ENCODE data around the gene SEPTIN10. TPM values are rescaled to one million over a fixed set of nuclear protein-coding genes. Genes with fewer than 3 reads are reported as not detected.

The SEPTIN10 gene
- total and polyA plus RNA-seq, 7 experiments from 2014 or later: 0.53 to 5.9 (median 2.0) TPM

- Histone ChIP-seq H3K4me1 (ENCODE audit: control insufficient read depth in 2 of 2, insufficient read depth in 2 of 2, low read length in 2 of 2) (no peaks in the 10 kb centered on the region), H3K27me3 (ENCODE audit: control insufficient read depth in 2 of 2, insufficient read depth in 2 of 2, low read length in 2 of 2) (no peaks in the 10 kb centered on the region), H3K27ac (ENCODE audit: low read depth, low read length) (no peak overlapping the region), H3K9me3 (ENCODE audit: control insufficient read depth in 2 of 3, low read length in 3 of 3) (no peaks in the 10 kb centered on the region), H3K36me3 (ENCODE audit: control insufficient read depth in 2 of 3, insufficient read depth in 3 of 3, low read length in 3 of 3) (no peaks in the 10 kb centered on the region), H3K4me3 (ENCODE audit: low read length) (no peak overlapping the region)
- ChIA-PET POLR2A (no interaction called here), CTCF (no interaction called here)
- H3K27ac Mint-ChIP-seq: no peak overlapping the region
- ATAC-seq: no peak
- DNase-seq: no peak
- intact Hi-C loops (cut with micrococcal nuclease): no loop called here
- H3K4me1 Mint-ChIP-seq: no peaks in the 10 kb centered on the region
- peaks cover 0 to 11% (median 5%) of the 10 kb centered on the region in 5 donors for H3K27me3 Mint-ChIP-seq
- H3K4me3 Mint-ChIP-seq: no peak overlapping the region
- H3K9me3 Mint-ChIP-seq: no peaks in the 10 kb centered on the region
- no peaks in the 10 kb centered on the region for H3K36me3 Mint-ChIP-seq
These were observed 84.0 kb downstream of the SEPTIN10 start for GRCh38 chr2:109529532-109530449.

DNA sequence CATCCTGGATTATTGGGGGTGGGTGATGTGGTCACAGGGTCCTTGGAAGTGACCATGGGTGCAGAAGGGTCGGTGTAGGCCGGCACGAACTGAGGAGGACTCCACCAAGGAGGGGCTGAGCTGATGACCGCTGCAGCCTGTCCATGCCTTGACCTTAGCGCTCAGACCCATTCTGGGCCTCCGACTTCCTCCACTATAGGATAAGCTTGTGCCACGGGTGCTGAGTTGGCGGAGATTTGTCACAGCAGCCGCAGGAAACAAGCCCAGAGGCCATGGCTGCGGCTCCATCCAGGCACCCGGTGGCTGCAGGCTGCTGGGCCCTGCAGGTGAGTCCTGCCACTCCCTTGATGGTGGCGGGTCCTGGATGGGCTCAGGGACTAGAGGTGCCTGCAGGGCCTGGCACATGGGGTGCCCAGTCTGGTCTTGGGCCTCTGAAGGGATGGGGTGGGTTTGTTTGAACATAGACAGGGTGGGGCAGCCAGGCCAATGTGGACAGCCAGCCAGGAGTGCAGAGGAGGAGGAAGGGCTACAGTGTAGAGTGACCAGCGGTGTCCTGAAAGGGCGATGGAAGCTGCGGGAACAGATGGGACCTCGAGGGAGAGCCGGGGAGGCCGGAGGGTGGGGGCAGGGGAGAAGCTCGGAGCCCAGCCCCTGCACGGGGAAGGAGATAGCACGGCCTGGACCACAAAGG lies 84.8 kb downstream of the SEPTIN10 start:
- ATAC-seq: no peak
- Histone ChIP-seq H3K36me3 (ENCODE audit: control insufficient read depth in 2 of 3, insufficient read depth in 3 of 3, low read length in 3 of 3) (no peaks in the 10 kb centered on the region), H3K4me3 (ENCODE audit: low read length) (no peak overlapping the region), H3K9me3 (ENCODE audit: control insufficient read depth in 2 of 3, low read length in 3 of 3) (no peaks in the 10 kb centered on the region), H3K27ac (ENCODE audit: low read depth, low read length) (no peak overlapping the region), H3K4me1 (ENCODE audit: control insufficient read depth in 2 of 2, insufficient read depth in 2 of 2, low read length in 2 of 2) (no peaks in the 10 kb centered on the region), H3K27me3 (ENCODE audit: control insufficient read depth in 2 of 2, insufficient read depth in 2 of 2, low read length in 2 of 2) (no peaks in the 10 kb centered on the region)
- Mint-ChIP-seq H3K4me3 (no peak overlapping the region), H3K36me3 (no peaks in the 10 kb centered on the region), H3K4me1 (no peaks in the 10 kb centered on the region), H3K27me3 (peaks cover 0 to 11% (median 5%) of the 10 kb centered on the region in 5 donors), H3K27ac (no peak overlapping the region), H3K9me3 (no peaks in the 10 kb centered on the region)
- ChIA-PET CTCF (interaction anchor here (0.6 kb wide), 1 partner anchor 45 kb away, joined by 4 read pairs; no protein-coding TSS in a partner anchor), POLR2A (no interaction called here)
- DNase-seq: no peak
- intact Hi-C loops (cut with micrococcal nuclease): no loop called here

DNA sequence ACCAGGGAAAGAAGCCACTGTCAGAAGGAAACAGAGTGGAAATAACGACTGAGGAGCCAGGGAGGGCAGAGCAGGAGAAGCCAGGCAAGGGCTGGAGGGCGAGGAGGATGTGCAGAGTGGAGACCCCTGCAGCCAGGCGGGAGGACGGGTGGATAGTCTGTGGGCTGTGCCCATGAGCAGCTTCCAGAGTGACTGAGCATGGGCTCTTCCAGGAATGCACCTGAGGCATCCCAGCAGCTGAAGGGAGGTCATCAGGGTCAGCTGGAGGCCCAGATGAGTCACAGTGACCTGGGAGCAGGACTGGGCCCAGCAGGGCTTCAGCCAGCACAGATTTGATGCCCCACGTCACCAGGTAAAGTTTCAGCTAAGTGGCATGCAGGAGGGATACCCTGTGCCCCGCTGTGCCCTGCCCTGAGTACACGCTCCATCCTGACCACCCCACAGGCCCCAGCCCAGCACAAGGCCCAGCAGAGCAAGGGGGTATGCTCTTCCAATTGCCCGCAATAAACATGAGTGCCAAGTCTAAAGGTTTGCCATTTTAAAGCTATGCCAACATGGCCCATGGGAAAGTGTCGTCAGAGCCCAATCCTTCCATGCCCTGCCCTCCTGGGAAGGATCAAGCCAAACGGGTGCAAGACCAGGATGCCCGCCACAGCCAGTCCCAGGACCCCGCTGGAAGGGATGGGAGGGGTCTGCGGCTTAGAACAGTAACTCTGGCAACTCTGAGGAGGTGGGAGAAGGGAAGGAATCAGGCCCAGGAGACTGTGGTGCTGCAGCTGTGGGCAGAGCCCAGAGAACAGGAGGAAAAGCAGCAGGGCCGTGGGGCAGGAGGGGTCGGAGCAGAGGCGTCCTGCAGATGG lies 85.7 kb downstream of the SEPTIN10 start:
- no peaks in the 10 kb centered on the region for H3K36me3 Mint-ChIP-seq
- no peaks in the 10 kb centered on the region for H3K4me1 Mint-ChIP-seq
- H3K4me3 ChIP-seq (ENCODE audit: low read length): no peak overlapping the region
- no peak overlapping the region for H3K27ac ChIP-seq (ENCODE audit: low read depth, low read length)
- peaks cover 0 to 11% (median 5%) of the 10 kb centered on the region in 5 donors for H3K27me3 Mint-ChIP-seq
- H3K4me1 ChIP-seq (ENCODE audit: control insufficient read depth in 2 of 2, insufficient read depth in 2 of 2, low read length in 2 of 2): no peaks in the 10 kb centered on the region
- H3K27me3 ChIP-seq (ENCODE audit: control insufficient read depth in 2 of 2, insufficient read depth in 2 of 2, low read length in 2 of 2): no peaks in the 10 kb centered on the region
- H3K27ac Mint-ChIP-seq: no peak overlapping the region
- DNase-seq (no peak), ATAC-seq (no peak)
- ChIA-PET POLR2A (no interaction called here), CTCF (interaction anchor here (0.6 kb wide), 3 partner anchors 17 to 46 kb away, joined by 3 to 4 read pairs (median 3); no protein-coding TSS in a partner anchor)
- no peaks in the 10 kb centered on the region for H3K9me3 Mint-ChIP-seq
- no peaks in the 10 kb centered on the region for H3K36me3 ChIP-seq (ENCODE audit: control insufficient read depth in 2 of 3, insufficient read depth in 3 of 3, low read length in 3 of 3)
- intact Hi-C loops (cut with micrococcal nuclease): no loop called here
- H3K9me3 ChIP-seq (ENCODE audit: control insufficient read depth in 2 of 3, low read length in 3 of 3): no peaks in the 10 kb centered on the region
- no peak overlapping the region for H3K4me3 Mint-ChIP-seq

DNA sequence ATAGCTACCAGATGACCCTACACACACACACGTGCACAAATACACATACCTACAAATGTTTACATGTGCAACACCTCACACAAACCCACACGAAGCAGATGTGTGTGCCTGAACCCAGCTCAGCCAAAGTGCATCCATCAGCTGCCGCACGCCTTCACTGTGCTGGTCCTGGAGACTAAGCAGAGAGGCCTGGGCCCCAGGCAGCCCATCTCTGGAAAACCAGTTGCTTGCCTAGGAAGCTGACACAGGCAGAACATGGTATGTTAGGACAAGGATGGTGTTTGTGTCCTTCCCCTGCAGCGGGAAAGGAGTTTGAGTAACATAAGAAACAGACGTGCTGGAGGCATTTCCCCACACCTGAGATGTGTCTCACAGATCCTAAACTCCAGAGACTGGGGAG lies 86.7 kb downstream of the SEPTIN10 start:
- Mint-ChIP-seq H3K36me3 (no peaks in the 10 kb centered on the region), H3K27ac (no peak overlapping the region), H3K4me1 (no peaks in the 10 kb centered on the region), H3K9me3 (no peaks in the 10 kb centered on the region), H3K27me3 (peaks cover 0 to 11% (median 5%) of the 10 kb centered on the region in 5 donors), H3K4me3 (no peak overlapping the region)
- Histone ChIP-seq H3K4me3 (ENCODE audit: low read length) (no peak overlapping the region), H3K27ac (ENCODE audit: low read depth, low read length) (no peak overlapping the region), H3K27me3 (ENCODE audit: control insufficient read depth in 2 of 2, insufficient read depth in 2 of 2, low read length in 2 of 2) (no peaks in the 10 kb centered on the region), H3K9me3 (ENCODE audit: control insufficient read depth in 2 of 3, low read length in 3 of 3) (no peaks in the 10 kb centered on the region), H3K36me3 (ENCODE audit: control insufficient read depth in 2 of 3, insufficient read depth in 3 of 3, low read length in 3 of 3) (no peaks in the 10 kb centered on the region), H3K4me1 (ENCODE audit: control insufficient read depth in 2 of 2, insufficient read depth in 2 of 2, low read length in 2 of 2) (no peaks in the 10 kb centered on the region)
- intact Hi-C loops (cut with micrococcal nuclease): no loop called here
- ChIA-PET POLR2A (no interaction called here), CTCF (no interaction called here)
- ATAC-seq (no peak), DNase-seq (no peak)

DNA sequence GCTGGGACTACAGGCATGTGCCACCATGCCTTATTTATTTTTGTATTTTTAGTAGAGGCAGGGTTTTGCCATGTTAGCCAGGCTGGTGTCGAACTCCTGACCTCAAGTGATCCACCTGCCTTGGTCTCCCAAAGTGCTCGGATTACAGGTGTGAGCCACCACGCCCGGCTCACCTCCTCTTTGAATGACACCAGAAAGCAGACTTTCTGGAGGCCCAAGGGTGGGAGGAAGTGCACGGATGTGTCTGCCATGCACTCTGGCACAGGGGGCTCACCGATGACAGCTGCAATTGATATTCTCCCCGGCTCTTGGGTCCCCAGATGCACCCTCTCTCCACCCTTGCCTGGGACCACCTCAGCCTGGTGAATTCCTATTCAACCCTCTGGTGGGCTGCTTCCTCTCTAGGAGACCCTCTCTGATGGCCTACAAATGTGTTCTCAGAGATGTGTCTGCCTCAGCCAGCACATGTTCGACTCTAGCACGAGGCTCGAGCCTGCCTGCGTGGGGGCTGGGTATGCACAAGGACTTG lies 87.3 kb downstream of the SEPTIN10 start:
- no peaks in the 10 kb centered on the region for H3K9me3 ChIP-seq (ENCODE audit: control insufficient read depth in 2 of 3, low read length in 3 of 3)

GRCh38 chr2:109525836-109526235 lies 87.9 kb downstream of the SEPTIN10 start:
- H3K9me3 Mint-ChIP-seq: no peaks in the 10 kb centered on the region
- H3K4me1 Mint-ChIP-seq: no peaks in the 10 kb centered on the region
- ATAC-seq (no peak), DNase-seq (no peak)
- no peaks in the 10 kb centered on the region for H3K36me3 Mint-ChIP-seq
- Histone ChIP-seq H3K9me3 (ENCODE audit: control insufficient read depth in 2 of 3, low read length in 3 of 3) (no peaks in the 10 kb centered on the region), H3K36me3 (ENCODE audit: control insufficient read depth in 2 of 3, insufficient read depth in 3 of 3, low read length in 3 of 3) (no peaks in the 10 kb centered on the region), H3K27ac (ENCODE audit: low read depth, low read length) (no peak overlapping the region), H3K4me1 (ENCODE audit: control insufficient read depth in 2 of 2, insufficient read depth in 2 of 2, low read length in 2 of 2) (no peaks in the 10 kb centered on the region), H3K4me3 (ENCODE audit: low read length) (no peak overlapping the region), H3K27me3 (ENCODE audit: control insufficient read depth in 2 of 2, insufficient read depth in 2 of 2, low read length in 2 of 2) (no peaks in the 10 kb centered on the region)
- no peak overlapping the region for H3K27ac Mint-ChIP-seq
- H3K4me3 Mint-ChIP-seq: no peak overlapping the region
- POLR2A ChIA-PET: no interaction called here
- CTCF ChIA-PET: no interaction called here
- intact Hi-C loops (cut with micrococcal nuclease): no loop called here
- peaks cover 0 to 11% (median 4%) of the 10 kb centered on the region in 5 donors for H3K27me3 Mint-ChIP-seq

More for the DNA sequence above, 87.3 kb downstream of the SEPTIN10 start:
- POLR2A ChIA-PET: no interaction called here
- no peaks in the 10 kb centered on the region for H3K36me3 Mint-ChIP-seq
- no peaks in the 10 kb centered on the region for H3K36me3 ChIP-seq (ENCODE audit: control insufficient read depth in 2 of 3, insufficient read depth in 3 of 3, low read length in 3 of 3)
- no peaks in the 10 kb centered on the region for H3K4me1 ChIP-seq (ENCODE audit: control insufficient read depth in 2 of 2, insufficient read depth in 2 of 2, low read length in 2 of 2)
- H3K4me3 Mint-ChIP-seq: no peak overlapping the region
- H3K27ac Mint-ChIP-seq: no peak overlapping the region
- no peak overlapping the region for H3K4me3 ChIP-seq (ENCODE audit: low read length)
- peaks cover 0 to 11% (median 4%) of the 10 kb centered on the region in 5 donors for H3K27me3 Mint-ChIP-seq
- no peak overlapping the region for H3K27ac ChIP-seq (ENCODE audit: low read depth, low read length)
- H3K9me3 Mint-ChIP-seq: no peaks in the 10 kb centered on the region
- no peaks in the 10 kb centered on the region for H3K27me3 ChIP-seq (ENCODE audit: control insufficient read depth in 2 of 2, insufficient read depth in 2 of 2, low read length in 2 of 2)
- intact Hi-C loops (cut with micrococcal nuclease): no loop called here
- no peaks in the 10 kb centered on the region for H3K4me1 Mint-ChIP-seq
- ATAC-seq (no peak), DNase-seq (no peak)
- CTCF ChIA-PET: no interaction called here
